OCI-LY7 (cell line): ENCODE measurements around the gene DBNDD1. TPM values are rescaled to one million over a fixed set of nuclear protein-coding genes. Genes with fewer than 3 reads are reported as not detected.

Source experiments
- BruUV-seq: library from RNA; stranded (reverse); fragments of 400-500 nt; replicated peaks from 2 replicates; lab custom pipeline; 2021; lab: Mats Ljungman, UMichigan
- CTCF ChIA-PET: fragments of 300-600 bp; sonication (Branson Sonifier 250); formaldehyde crosslinking; loops from one replicate; lab custom pipeline; 2022; ENCODE audit warnings: antibody characterized with exemption; ENCODE audit not compliant: unreplicated experiment; lab: Charles Lee
- POLR2A ChIA-PET: fragments of 300-600 bp; sonication (Branson Sonifier 250); formaldehyde crosslinking; loops from one replicate; lab custom pipeline; 2022; ENCODE audit warnings: antibody characterized with exemption; lab: Charles Lee
- DNase-seq: peaks from one replicate; pipeline ENCODE4 v3.0.0-alpha.2; 2015; ENCODE audit warnings: low spot score
- H2AFZ ChIP-seq: fragments of 200-600 bp; sonication (generic), shearing (Covaris generic); 2 replicates; pipeline ENCODE4 v1.6.1; 2014; ENCODE audit warnings: mild to moderate bottlenecking, antibody characterized with exemption, low read length, moderate library complexity
- H3K27ac ChIP-seq: fragments of 200-600 bp; sonication (generic); 2 replicates; pipeline ENCODE4 v1.5.1; 2014; ENCODE audit warnings: mixed run types, low read depth, mild to moderate bottlenecking, moderate library complexity, low read length, inconsistent platforms; ENCODE audit not compliant: poor library complexity, severe bottlenecking
- H3K36me3 ChIP-seq: fragments of 200-600 bp; sonication (generic); 2 replicates; pipeline ENCODE4 v1.6.1; 2014; ENCODE audit warnings: mild to moderate bottlenecking, antibody characterized with exemption, low read length, moderate library complexity, mixed read lengths; ENCODE audit not compliant: insufficient read depth
- H3K4me1 ChIP-seq: fragments of 200-600 bp; sonication (generic); 2 replicates; pipeline ENCODE4 v1.5.1; 2014; ENCODE audit warnings: mild to moderate bottlenecking, low read length; ENCODE audit not compliant: insufficient read depth, poor library complexity, severe bottlenecking
- H3K4me2 ChIP-seq: fragments of 200-600 bp; sonication (generic); 2 replicates; pipeline ENCODE4 v1.6.1; 2014; ENCODE audit warnings: mild to moderate bottlenecking, low read length
- H3K4me3 ChIP-seq: fragments of 200-600 bp; sonication (generic); 2 replicates; pipeline ENCODE4 v1.5.1; 2014; ENCODE audit warnings: mild to moderate bottlenecking, low read depth, low read length; ENCODE audit not compliant: poor library complexity, severe bottlenecking
- H3K79me2 ChIP-seq: fragments of 200-600 bp; sonication (generic); 2 replicates; pipeline ENCODE4 v1.6.1; 2016; ENCODE audit warnings: low read depth, mild to moderate bottlenecking, low read length, moderate library complexity, mixed read lengths; ENCODE audit not compliant: insufficient read depth
- H3K9me2 ChIP-seq: fragments of 200-600 bp; sonication (generic); 2 replicates; pipeline ENCODE4 v1.6.1; 2016; ENCODE audit warnings: mild to moderate bottlenecking, low read length, mixed read lengths; ENCODE audit not compliant: insufficient read depth
- H3K9me3 ChIP-seq: fragments of 200-600 bp; sonication (generic); 2 replicates; pipeline ENCODE4 v1.6.1; 2014; ENCODE audit warnings: mild to moderate bottlenecking, mixed run types, low read length, mixed read lengths
- H4K20me1 ChIP-seq: fragments of 200-600 bp; sonication (generic); 2 replicates; pipeline ENCODE4 v1.6.1; 2014; ENCODE audit warnings: mild to moderate bottlenecking, antibody characterized with exemption, low read length, moderate library complexity, mixed read lengths; ENCODE audit not compliant: insufficient read depth
- CTCF ChIP-seq: fragments of 200-600 bp; sonication (generic); conservative IDR thresholded peaks from 2 replicates; pipeline ENCODE4 v1.5.1; 2014; ENCODE audit warnings: mild to moderate bottlenecking, antibody characterized with exemption, low read length, moderate library complexity, mixed read lengths
- EZH2phosphoT487 ChIP-seq: fragments of 200-600 bp; sonication (generic); IDR thresholded peaks from 2 replicates; pipeline ENCODE4 v1.6.1; 2018; ENCODE audit warnings: low read depth, borderline replicate concordance, mild to moderate bottlenecking, mixed run types, antibody characterized with exemption, low read length, moderate library complexity, mixed read lengths
- intact Hi-C: fragments of 100-400 bp; cut with micrococcal nuclease; formaldehyde crosslinking; loops from one replicate; pipeline ENCODE4 v1.10.0; 2022; ENCODE audit not compliant: unreplicated experiment
- total RNA-seq, 2 experiments: library from RNA; depleted of rRNA in 1 of 2; stranded (reverse); fragments of >200 nt in 1 of 2; shearing (Covaris generic) in 1 of 2; gene quantifications; 2 replicates each; pipeline ENCODE4 v1.2.3, GENCODE V29; 2014 to 2022

Gene DBNDD1
- total RNA-seq, 2 experiments from 2014 or later: 0.57 to 0.98 TPM

GRCh38 chr16:90044111-90044551 is 24.9 kb upstream of the DBNDD1 start:
- BruUV-seq: no TSS peak
- Histone ChIP-seq H2AFZ (no peak overlapping the region), H3K4me1 (no peaks in the 10 kb centered on the region), H3K36me3 (no peaks in the 10 kb centered on the region), H3K79me2 (no peaks in the 10 kb centered on the region), H3K27ac (no peak overlapping the region), H3K4me3 (no peak overlapping the region), H4K20me1 (no peaks in the 10 kb centered on the region), H3K4me2 (no peak overlapping the region), H3K9me3 (no peaks in the 10 kb centered on the region), H3K9me2 (no peaks in the 10 kb centered on the region)
- ChIA-PET POLR2A (no interaction called here), CTCF (no interaction called here)
- intact Hi-C loops: no loop called here
- no peak for TF ChIP-seq CTCF
- no peak for TF ChIP-seq EZH2phosphoT487
- no peak for DNase-seq

GRCh38 chr16:90043526-90043925 is 24.3 kb upstream of the DBNDD1 start:
- Histone ChIP-seq H3K9me3 (no peaks in the 10 kb centered on the region), H3K79me2 (no peaks in the 10 kb centered on the region), H3K9me2 (no peaks in the 10 kb centered on the region), H3K4me2 (no peak overlapping the region), H2AFZ (no peak overlapping the region), H3K27ac (no peak overlapping the region), H3K36me3 (no peaks in the 10 kb centered on the region), H3K4me3 (no peak overlapping the region), H3K4me1 (no peaks in the 10 kb centered on the region), H4K20me1 (no peaks in the 10 kb centered on the region)
- no peak for DNase-seq
- CTCF ChIA-PET: no interaction called here
- intact Hi-C loops: no loop called here
- POLR2A ChIA-PET: interaction anchor here (0.6 kb wide), 1 partner anchor 250 kb away, joined by 3 read pairs; no protein-coding TSS in a partner anchor
- no peak for TF ChIP-seq CTCF
- no peak for TF ChIP-seq EZH2phosphoT487
- BruUV-seq: no TSS peak

GRCh38 chr16:90042946-90043514 is 23.8 kb upstream of the DBNDD1 start:
- no peak for DNase-seq
- Histone ChIP-seq H3K4me3 (no peak overlapping the region), H3K36me3 (no peaks in the 10 kb centered on the region), H3K4me1 (no peaks in the 10 kb centered on the region), H3K4me2 (no peak overlapping the region), H3K9me3 (no peaks in the 10 kb centered on the region), H3K9me2 (no peaks in the 10 kb centered on the region), H4K20me1 (no peaks in the 10 kb centered on the region), H3K79me2 (no peaks in the 10 kb centered on the region), H2AFZ (no peak overlapping the region), H3K27ac (no peak overlapping the region)
- POLR2A ChIA-PET: interaction anchor here (0.6 kb wide), 1 partner anchor 249 kb away, joined by 3 read pairs; no protein-coding TSS in a partner anchor
- CTCF ChIA-PET: no interaction called here
- intact Hi-C loops: no loop called here
- BruUV-seq: no TSS peak
- TF ChIP-seq CTCF (no peak), EZH2phosphoT487 (no peak)
